GM19351 (cell line): Measurements from ENCODE around the gene POLR3H.

Experiments used
- ATAC-seq: cut with Tn5 transposase; IDR thresholded peaks from one replicate; pipeline ENCODE4 v1.9.1; 2021; ENCODE audit warnings: mild to moderate bottlenecking, moderate library complexity; ENCODE audit not compliant: unreplicated experiment

Gene POLR3H

DNA sequence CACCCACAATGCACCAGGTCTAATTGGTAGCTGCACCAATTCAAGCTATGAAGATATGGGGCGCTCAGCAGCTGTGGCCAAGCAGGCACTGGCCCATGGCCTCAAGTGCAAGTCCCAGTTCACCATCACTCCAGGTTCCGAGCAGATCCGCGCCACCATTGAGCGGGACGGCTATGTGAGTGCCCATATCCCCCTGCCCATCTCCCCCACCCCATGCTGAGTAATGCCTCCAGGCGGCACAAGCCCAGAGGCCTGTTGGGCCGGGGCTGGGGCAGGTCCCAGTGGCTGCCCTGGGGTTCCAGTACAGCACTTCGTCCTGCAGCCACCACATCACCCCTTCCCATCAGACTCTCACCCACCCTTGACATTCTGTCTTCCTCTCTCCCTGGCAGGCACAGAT, 21.5 kb downstream of the POLR3H start:
- ATAC-seq = no peak

DNA sequence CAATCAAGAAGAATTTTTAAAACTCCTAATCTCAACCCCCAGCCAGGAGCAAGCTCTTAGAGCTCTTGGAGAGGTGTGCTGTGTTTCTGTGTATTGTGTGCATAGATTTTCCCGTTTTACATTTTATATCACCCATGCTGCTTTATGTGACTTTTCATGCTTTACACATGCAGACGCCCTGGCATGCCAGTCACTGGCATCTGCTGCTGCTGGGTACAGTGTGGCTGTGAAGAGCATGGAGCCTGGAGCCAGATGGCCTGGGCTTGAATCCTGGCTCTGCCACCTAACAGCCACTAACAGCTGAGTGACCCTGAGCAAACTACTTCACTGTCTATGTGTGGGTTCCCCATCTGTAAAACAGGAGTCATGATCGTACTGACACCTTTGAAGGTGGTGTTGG, 23.1 kb downstream of the POLR3H start:
- no peak for ATAC-seq

GRCh38 chr22:41518048-41518347, 26.3 kb downstream of the POLR3H start:
- ATAC-seq = no peak

- ATAC-seq = no peak
These were observed 26.9 kb downstream of the POLR3H start for GRCh38 chr22:41517172-41518047.

DNA sequence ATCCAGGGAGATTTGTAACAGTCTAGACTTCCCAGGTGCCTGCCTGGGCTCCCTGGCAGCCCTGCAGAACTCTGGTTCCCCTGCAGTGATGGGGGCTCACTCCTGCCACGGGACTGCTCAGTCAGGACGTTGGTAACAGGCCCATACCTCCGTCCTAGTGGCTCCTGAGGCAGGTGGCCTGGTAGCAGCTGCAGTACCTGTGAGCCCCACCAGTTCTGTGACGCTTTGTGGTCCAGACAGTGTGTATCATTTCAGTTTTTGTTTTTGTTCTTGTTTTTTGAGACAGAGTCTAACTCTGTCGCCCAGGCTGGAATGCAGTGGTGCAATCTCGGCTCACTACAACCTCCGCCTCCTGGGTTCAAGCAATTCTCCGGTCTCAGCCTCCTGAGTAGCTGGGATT, 27.8 kb downstream of the POLR3H start:
- no peak for ATAC-seq

DNA sequence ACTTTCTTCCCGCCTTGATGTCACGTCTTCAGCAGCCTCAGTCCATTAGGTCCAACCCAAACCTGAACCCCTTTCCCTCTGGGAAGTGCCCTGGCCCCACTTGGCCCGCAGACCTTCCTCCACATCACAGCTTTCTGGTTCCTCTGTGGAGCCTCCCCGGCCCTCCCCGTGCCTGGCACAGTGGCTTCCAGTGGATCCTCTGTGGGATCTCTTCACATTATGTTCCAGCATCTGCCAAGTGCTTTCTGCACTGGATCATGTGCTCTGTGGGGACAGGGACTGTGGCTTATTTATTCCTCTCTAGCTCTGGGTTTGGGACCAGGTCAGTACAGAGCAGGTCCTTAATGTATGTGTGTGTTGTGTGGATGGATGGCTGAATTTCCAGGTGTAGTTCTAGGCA, 30.9 kb downstream of the POLR3H start:
- ATAC-seq = no peak

- no peak for ATAC-seq
These were observed 31.7 kb downstream of the POLR3H start for GRCh38 chr22:41512421-41513194.

DNA sequence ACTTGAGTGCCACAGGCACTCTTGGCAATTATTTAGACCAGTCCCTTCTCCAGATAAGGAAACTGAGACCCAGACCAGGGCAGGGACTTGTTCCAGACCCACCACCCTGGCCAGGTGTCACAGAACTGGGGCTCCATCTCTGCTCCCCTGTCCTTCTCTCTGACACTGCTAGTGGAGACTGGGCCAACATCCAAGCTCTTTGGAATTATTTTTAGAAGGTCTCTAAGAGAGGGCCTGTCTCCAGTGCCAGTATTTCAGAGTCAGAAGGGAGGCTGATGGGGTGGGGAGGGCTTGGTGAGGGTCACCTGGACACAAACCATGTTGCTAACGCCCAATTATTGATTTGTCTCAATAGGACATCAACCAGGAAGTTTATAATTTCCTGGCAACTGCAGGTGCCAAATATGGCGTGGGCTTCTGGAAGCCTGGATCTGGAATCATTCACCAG, 32.7 kb downstream of the POLR3H start:
- ATAC-seq = no peak

DNA sequence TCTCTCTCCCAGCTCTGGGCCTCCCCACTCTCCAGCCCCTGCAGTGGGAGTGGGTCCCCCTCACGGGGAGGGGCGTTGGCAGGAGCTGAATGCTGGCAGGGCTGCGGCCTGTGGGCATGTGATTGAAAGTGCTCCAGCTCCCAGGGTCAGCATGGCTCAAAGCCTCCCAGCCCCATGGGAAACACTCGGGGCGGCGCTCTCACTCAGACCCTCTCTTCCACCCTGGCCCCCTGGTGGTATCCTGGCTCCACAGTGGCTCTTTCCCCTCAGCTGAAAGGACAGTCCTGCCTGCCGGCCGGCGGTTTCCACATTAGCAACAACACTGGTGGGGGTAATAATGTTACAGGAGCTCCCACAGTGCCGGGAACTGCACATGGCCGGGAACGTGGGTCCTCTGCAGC, 35.5 kb downstream of the POLR3H start:
- no peak for ATAC-seq

- no peak for ATAC-seq
These were observed 36.8 kb downstream of the POLR3H start for GRCh38 chr22:41507330-41508063.

GRCh38 chr22:41505511-41506220, 38.6 kb downstream of the POLR3H start:
- no peak for ATAC-seq

- ATAC-seq = no peak
These were observed 39.5 kb downstream of the POLR3H start for GRCh38 chr22:41504816-41505215.

GRCh38 chr22:41504397-41504796, 39.9 kb downstream of the POLR3H start:
- no peak for ATAC-seq

GRCh38 chr22:41501209-41501608, 43.1 kb downstream of the POLR3H start:
- ATAC-seq = no peak

DNA sequence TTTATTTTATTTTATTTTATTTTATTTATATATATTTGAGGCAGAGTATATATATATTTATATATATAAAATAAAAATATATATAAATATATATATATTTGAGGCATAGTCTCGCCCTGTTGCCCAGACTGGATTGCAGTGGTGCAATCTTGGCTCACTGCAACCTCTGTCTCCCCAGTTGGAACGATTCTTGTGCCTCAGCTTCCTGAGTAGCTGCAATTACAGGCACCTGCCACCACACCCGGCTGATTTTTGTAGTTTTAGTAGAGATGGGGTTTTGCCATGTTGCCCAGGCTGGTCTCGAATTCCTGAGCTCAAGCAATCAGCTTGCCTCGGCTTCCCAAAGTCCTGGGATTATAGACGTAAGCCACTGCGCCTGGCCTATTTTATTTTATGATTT, 44.0 kb downstream of the POLR3H start:
- no peak for ATAC-seq

DNA sequence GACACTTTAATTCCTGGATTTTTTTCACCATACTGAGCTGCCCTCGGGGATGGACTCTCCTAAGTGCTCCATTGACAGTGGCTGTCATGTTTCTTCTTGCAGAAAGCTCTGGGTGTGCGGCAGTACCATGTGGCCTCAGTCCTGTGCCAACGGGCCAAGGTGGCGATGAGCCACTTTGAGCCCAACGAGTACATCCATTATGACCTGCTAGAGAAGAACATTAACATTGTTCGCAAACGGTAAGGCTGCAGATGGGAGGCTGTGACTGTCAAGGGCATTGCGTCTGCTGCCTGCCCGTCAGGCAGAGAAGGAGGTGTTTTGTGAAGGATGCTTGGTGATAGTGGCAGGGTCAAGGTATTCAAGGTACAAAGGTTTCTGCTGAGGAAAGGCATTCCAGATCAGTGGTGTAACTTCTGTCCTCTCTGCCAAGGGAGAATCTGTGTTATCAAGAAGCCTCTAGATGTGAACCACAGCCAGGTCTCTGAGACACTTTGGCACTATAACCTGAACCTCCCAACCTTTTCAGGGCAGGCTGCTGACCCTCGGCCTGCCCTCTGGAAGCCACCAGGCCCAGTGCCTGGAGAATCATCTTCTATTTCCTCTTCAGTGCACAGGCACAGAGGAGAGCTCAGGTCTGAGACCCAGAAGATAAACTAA, 44.5 kb downstream of the POLR3H start:
- ATAC-seq = no peak

DNA sequence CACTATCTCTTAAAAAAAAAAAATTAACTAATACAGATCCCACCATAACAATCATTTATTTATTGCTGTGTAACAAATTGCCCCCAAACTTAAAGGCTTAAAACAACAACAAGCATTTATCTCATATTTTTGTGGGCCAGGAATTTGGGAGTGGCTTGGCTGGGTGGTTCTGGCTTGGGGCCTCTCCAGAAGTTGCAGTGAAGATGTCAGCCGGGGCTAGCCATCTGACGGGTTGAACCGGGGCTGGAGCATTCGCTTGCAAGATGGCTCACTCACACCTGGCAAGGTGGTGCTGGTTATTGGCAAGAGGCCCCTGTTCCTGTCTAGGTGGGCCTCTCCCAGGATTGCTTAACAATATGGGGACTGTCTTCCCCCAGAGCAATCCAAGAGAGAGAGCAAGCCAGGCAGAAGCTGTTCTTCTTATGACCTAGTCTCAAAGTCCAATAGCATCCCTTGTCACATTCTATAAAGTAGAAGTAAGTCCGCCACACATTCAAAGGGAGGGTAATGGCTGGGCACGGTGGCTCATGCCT, 45.9 kb downstream of the POLR3H start:
- ATAC-seq = no peak

- ATAC-seq = no peak
These were observed 52.7 kb downstream of the POLR3H start for GRCh38 chr22:41491374-41492100.

GRCh38 chr22:41488596-41489385, 55.5 kb downstream of the POLR3H start:
- ATAC-seq = no peak
